Activated CD4-positive, alpha-beta T cell treated with anti-CD3 and anti-CD28 coated beads for 48 hours (primary cell): ENCODE results near the gene CDK1.
"Not testable (repeated sequence)": the region's sequence is repeated elsewhere in the genome, so short reads cannot be mapped to it uniquely, and the experiment has no call there.

ENCODE experiments used
- DNase-seq: peaks from one replicate; pipeline ENCODE4 v3.0.0-alpha.2; 2020

CDK1 gene

GRCh38 chr10:60817398-60817805 lies 39.1 kb downstream of the CDK1 start:
- no peak for DNase-seq

- no peak for DNase-seq
These were observed 40.0 kb downstream of the CDK1 start for GRCh38 chr10:60818134-60818770.

- DNase-seq = no peak
These were observed 41.0 kb downstream of the CDK1 start for GRCh38 chr10:60819271-60819670.

GRCh38 chr10:60820093-60820754 lies 41.9 kb downstream of the CDK1 start:
- DNase-seq = no peak

GRCh38 chr10:60821656-60822055 lies 43.4 kb downstream of the CDK1 start:
- no peak for DNase-seq

- DNase-seq = no peak
These were observed 44.5 kb downstream of the CDK1 start for GRCh38 chr10:60822809-60823208.

- no peak for DNase-seq
These were observed 45.0 kb downstream of the CDK1 start for GRCh38 chr10:60823324-60823723.

- DNase-seq = no peak
These were observed 47.2 kb downstream of the CDK1 start for GRCh38 chr10:60825520-60825919.

GRCh38 chr10:60827791-60828488 lies 49.7 kb downstream of the CDK1 start:
- no peak for DNase-seq

- DNase-seq = no peak
These were observed 50.2 kb downstream of the CDK1 start for GRCh38 chr10:60828489-60828852.

- not testable (repeated sequence) for DNase-seq
These were observed 53.9 kb downstream of the CDK1 start for GRCh38 chr10:60832136-60832535.

GRCh38 chr10:60834401-60834800 lies 56.1 kb downstream of the CDK1 start:
- DNase-seq = no peak

GRCh38 chr10:60835049-60835448 lies 56.8 kb downstream of the CDK1 start:
- DNase-seq = no peak

GRCh38 chr10:60841227-60841626 lies 62.9 kb downstream of the CDK1 start:
- not testable (repeated sequence) for DNase-seq

GRCh38 chr10:60842694-60843093 lies 64.4 kb downstream of the CDK1 start:
- DNase-seq = no peak
